Mesendoderm (in vitro differentiated cells): ENCODE data around the gene MMP20.

Source experiments
- DNase-seq: peaks from one replicate; pipeline ENCODE4 v3.0.0; 2013
- H2AK5ac ChIP-seq: 2 replicates; pipeline ENCODE4 v1.6.1; 2013; ENCODE audit warnings: low read length, inconsistent platforms
- H2BK120ac ChIP-seq: 2 replicates; pipeline ENCODE4 v1.6.1; 2013; ENCODE audit warnings: low read depth, mild to moderate bottlenecking, low read length, moderate library complexity, mixed read lengths
- H2BK15ac ChIP-seq: replicated peaks from 2 replicates; pipeline ENCODE4 v1.6.1; 2013; ENCODE audit warnings: low read depth, mild to moderate bottlenecking, moderate library complexity
- H2BK5ac ChIP-seq: 2 replicates; pipeline ENCODE4 v1.6.1; 2013; ENCODE audit warnings: low read length, inconsistent platforms
- H3K18ac ChIP-seq: 2 replicates; pipeline ENCODE4 v1.6.1; 2013; ENCODE audit warnings: mild to moderate bottlenecking, low read length, mixed read lengths
- H3K23ac ChIP-seq: one replicate; pipeline ENCODE4 v1.6.1; 2013; ENCODE audit warnings: low read length
- H3K27ac ChIP-seq: 2 replicates; pipeline ENCODE4 v1.5.1; 2013; ENCODE audit warnings: low read depth, mild to moderate bottlenecking, inconsistent platforms, low read length, moderate library complexity
- H3K27me3 ChIP-seq: 2 replicates; pipeline ENCODE4 v1.6.1; 2013; ENCODE audit warnings: low read length, control low read depth, mild to moderate bottlenecking, inconsistent platforms; ENCODE audit not compliant: insufficient read depth, poor library complexity
- H3K36me3 ChIP-seq: 2 replicates; pipeline ENCODE4 v1.6.1; 2013; ENCODE audit warnings: low read length, inconsistent platforms; ENCODE audit not compliant: control insufficient read depth, insufficient read depth
- H3K4ac ChIP-seq: one replicate; pipeline ENCODE4 v1.6.1; 2013; ENCODE audit warnings: low read depth, mild to moderate bottlenecking, low read length, moderate library complexity
- H3K4me1 ChIP-seq: 2 replicates; pipeline ENCODE4 v1.6.1; 2013; ENCODE audit warnings: low read depth, low read length, inconsistent platforms; ENCODE audit not compliant: control insufficient read depth
- H3K4me2 ChIP-seq: 2 replicates; pipeline ENCODE4 v1.6.1; 2013; ENCODE audit warnings: low read length
- H3K4me3 ChIP-seq: 2 replicates; pipeline ENCODE4 v1.5.1; 2013; ENCODE audit warnings: mild to moderate bottlenecking, low read length
- H3K56ac ChIP-seq: one replicate; pipeline ENCODE4 v1.6.1; 2013; ENCODE audit warnings: low read length
- H3K79me1 ChIP-seq: 2 replicates; pipeline ENCODE4 v1.6.1; 2013; ENCODE audit warnings: low read length, inconsistent platforms
- H3K79me2 ChIP-seq: 2 replicates; pipeline ENCODE4 v1.6.1; 2013; ENCODE audit warnings: mild to moderate bottlenecking, low read length; ENCODE audit not compliant: control insufficient read depth, insufficient read depth
- H3K9ac ChIP-seq: 2 replicates; pipeline ENCODE4 v1.6.1; 2013; ENCODE audit warnings: low read length, inconsistent platforms
- H4K5ac ChIP-seq: one replicate; pipeline ENCODE4 v1.6.1; 2013; ENCODE audit warnings: low read length
- H4K8ac ChIP-seq: one replicate; pipeline ENCODE4 v1.6.1; 2013; ENCODE audit warnings: low read depth, mild to moderate bottlenecking, control low read depth, low read length, moderate library complexity
- WGBS: extraction: QIAGEN DNeasy Blood & Tissue Kit; methylation state at CpG from one replicate; pipeline ENCODE4 v1.1.7; 2013; ENCODE audit warnings: low lambda C conversion rate, missing lambda C conversion rate; ENCODE audit not compliant: insufficient coverage; ENCODE audit errors: extremely low coverage; 5-methylcytosine and 5-hydroxymethylcytosine counted together

Gene MMP20

DNA sequence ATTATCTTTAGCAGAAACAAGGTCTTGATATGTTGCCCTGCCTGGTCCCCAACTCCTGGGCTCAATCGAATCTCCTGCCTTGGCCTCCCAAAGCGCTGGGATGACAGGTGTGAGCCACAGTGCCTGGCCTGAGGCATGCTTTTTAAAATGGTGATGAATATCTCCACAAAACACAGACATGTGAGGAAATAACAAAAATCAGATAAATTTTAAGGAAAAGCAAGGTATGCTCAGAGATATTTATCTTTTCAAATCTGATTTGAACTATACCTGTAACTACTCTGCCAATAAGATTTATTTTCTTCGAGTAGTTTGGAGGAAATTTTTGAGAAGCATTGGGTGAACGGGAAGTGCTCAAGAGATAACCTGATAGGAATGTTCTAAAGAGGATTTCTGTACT is 35.9 kb upstream of the MMP20 start:
- WGBS = no CpG with 5 or more reads among the region's 4 CpGs

DNA sequence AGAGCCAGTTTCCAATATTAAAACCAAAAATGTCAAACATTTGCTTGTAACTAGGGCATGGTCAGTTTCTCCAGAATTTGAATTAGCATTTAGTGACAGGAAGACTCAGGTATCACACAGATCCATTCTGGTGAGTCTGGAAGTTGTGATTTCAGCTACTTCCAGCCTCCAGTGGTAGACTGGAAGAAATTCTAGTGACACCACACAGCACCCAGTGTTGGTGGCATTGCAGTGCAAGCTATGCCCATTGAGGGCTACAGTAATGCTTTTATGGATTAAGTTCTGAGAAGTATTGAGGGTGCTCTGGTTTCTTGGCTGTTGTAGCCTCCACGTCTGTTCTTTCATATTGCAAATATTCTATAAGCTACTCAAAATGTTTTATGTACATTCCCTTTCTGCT is 31.4 kb upstream of the MMP20 start:
- Histone ChIP-seq H3K79me1 (no peaks in the 10 kb centered on the region), H3K4ac (no peak overlapping the region), H2BK120ac (no peak overlapping the region), H2BK15ac (no peak overlapping the region), H3K4me3 (no peak overlapping the region), H3K56ac (no peak overlapping the region), H3K4me1 (no peaks in the 10 kb centered on the region), H4K8ac (no peak overlapping the region), H3K23ac (no peak overlapping the region), H3K18ac (no peak overlapping the region), H2AK5ac (no peak overlapping the region), H3K36me3 (no peaks in the 10 kb centered on the region), H3K27me3 (no peaks in the 10 kb centered on the region), H3K9ac (no peak overlapping the region), H4K5ac (no peak overlapping the region), H3K4me2 (no peak overlapping the region), H3K79me2 (no peaks in the 10 kb centered on the region), H3K27ac (no peak overlapping the region), H2BK5ac (no peak overlapping the region)
- WGBS = no CpG with 5 or more reads among the region's 1 CpG
- no peak for DNase-seq

More for the DNA sequence above, 35.9 kb upstream of the MMP20 start:
- Histone ChIP-seq H2BK120ac (no peak overlapping the region), H4K8ac (no peak overlapping the region), H3K4me1 (no peaks in the 10 kb centered on the region), H2AK5ac (no peak overlapping the region), H3K36me3 (no peaks in the 10 kb centered on the region), H3K4me3 (no peak overlapping the region), H3K9ac (no peak overlapping the region), H4K5ac (no peak overlapping the region), H3K4me2 (no peak overlapping the region), H3K4ac (no peak overlapping the region), H3K79me1 (no peaks in the 10 kb centered on the region), H3K79me2 (no peaks in the 10 kb centered on the region), H2BK15ac (no peak overlapping the region), H2BK5ac (no peak overlapping the region), H3K18ac (no peak overlapping the region), H3K27me3 (no peaks in the 10 kb centered on the region), H3K56ac (no peak overlapping the region), H3K23ac (no peak overlapping the region), H3K27ac (no peak overlapping the region)
- no peak for DNase-seq

DNA sequence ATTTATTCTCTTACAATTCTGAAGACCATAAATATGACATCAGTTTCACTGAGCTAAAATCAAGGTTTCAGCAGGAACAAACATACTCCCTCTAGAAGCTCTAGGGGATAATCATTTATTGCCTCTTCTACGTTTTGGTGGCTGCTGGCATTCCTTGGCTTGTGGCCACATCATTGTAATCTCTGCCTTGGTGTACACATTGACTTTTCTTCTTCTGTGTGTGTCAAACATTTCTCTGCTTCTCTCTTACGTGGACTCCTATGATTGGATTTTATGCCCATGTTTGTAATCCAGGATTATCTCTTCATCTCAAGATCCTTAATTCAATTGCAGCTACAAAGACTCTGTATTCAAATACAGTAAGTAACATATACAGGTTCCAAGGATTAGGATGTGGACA is 30.4 kb upstream of the MMP20 start:
- H3K4me3 ChIP-seq = no peak overlapping the region
- H3K56ac ChIP-seq = no peak overlapping the region
- no peak overlapping the region for H2BK120ac ChIP-seq
- no peak overlapping the region for H2BK15ac ChIP-seq
- no peaks in the 10 kb centered on the region for H3K36me3 ChIP-seq
- H3K4ac ChIP-seq = no peak overlapping the region
- H4K8ac ChIP-seq = no peak overlapping the region
- WGBS = no CpG with 5 or more reads among the region's 2 CpGs
- H3K27me3 ChIP-seq = no peaks in the 10 kb centered on the region
- H3K27ac ChIP-seq = no peak overlapping the region
- no peaks in the 10 kb centered on the region for H3K79me1 ChIP-seq
- no peak overlapping the region for H2BK5ac ChIP-seq
- no peak overlapping the region for H4K5ac ChIP-seq
- no peak overlapping the region for H2AK5ac ChIP-seq
- no peak overlapping the region for H3K23ac ChIP-seq
- no peak overlapping the region for H3K9ac ChIP-seq
- DNase-seq = no peak
- H3K18ac ChIP-seq = no peak overlapping the region
- H3K4me2 ChIP-seq = no peak overlapping the region
- no peaks in the 10 kb centered on the region for H3K79me2 ChIP-seq
- H3K4me1 ChIP-seq = no peaks in the 10 kb centered on the region

DNA sequence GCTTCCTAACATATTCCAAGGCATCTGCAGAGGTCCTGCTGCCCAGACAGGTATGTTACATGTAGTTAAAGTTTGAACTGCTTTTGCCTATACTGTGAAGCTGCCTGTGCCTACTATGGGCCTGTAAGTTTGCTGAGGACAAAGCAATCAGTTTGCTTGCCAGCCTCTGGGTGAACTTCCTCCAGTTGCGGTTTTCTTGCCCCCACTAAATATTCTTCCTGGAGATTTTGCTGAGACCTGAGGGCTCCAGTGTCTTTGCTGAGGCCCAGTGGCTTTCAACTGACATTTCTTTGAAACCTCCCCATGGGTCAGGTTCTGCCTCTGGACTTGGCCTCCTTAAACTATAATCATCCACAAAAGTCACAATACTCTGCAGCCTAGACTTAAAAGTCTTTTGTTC is 29.6 kb upstream of the MMP20 start:
- Histone ChIP-seq H3K4me2 (no peak overlapping the region), H3K56ac (no peak overlapping the region)
- no CpG with 5 or more reads among the region's 1 CpG for WGBS

DNA sequence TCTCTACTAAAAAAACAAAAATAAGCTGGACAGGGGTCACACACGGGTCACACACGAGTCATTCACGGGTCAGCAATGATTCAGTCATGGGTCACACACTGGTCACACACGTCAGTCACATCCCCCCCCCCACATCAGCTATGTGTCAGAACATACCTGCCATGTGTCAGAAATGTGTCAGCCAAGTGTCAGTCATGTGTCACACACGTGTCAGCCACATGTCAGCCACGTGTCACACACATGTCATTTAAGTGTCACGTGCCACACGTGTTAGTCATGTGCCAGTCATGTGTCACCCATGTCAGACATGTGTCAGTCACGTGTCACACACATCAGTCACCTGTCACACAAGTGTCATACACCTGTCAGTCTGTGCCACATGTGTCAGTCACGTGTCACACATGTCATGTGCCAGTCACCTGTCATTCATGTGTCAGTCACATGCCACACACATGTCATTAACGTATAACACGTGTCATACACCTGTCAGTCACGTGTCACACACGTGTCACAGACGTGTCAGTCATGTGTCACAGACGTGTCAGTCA is 28.7 kb upstream of the MMP20 start:
- Histone ChIP-seq H3K79me2 (no peaks in the 10 kb centered on the region), H3K23ac (no peak overlapping the region), H3K18ac (no peak overlapping the region), H3K27me3 (no peaks in the 10 kb centered on the region), H3K4me2 (no peak overlapping the region), H3K79me1 (no peaks in the 10 kb centered on the region), H3K4me1 (no peaks in the 10 kb centered on the region), H2BK5ac (no peak overlapping the region), H2BK120ac (no peak overlapping the region), H4K5ac (no peak overlapping the region), H3K4me3 (no peak overlapping the region), H2BK15ac (no peak overlapping the region), H3K56ac (no peak overlapping the region), H3K36me3 (no peaks in the 10 kb centered on the region), H4K8ac (no peak overlapping the region), H3K27ac (no peak overlapping the region), H3K9ac (no peak overlapping the region), H2AK5ac (no peak overlapping the region), H3K4ac (no peak overlapping the region)
- DNase-seq = no peak
- no CpG with 5 or more reads among the region's 16 CpGs for WGBS

More for the DNA sequence above, 29.6 kb upstream of the MMP20 start:
- no peak overlapping the region for H2BK120ac ChIP-seq
- no peak overlapping the region for H3K4ac ChIP-seq
- H3K23ac ChIP-seq = no peak overlapping the region
- no peaks in the 10 kb centered on the region for H3K4me1 ChIP-seq
- H3K27me3 ChIP-seq = no peaks in the 10 kb centered on the region
- no peaks in the 10 kb centered on the region for H3K79me1 ChIP-seq
- no peaks in the 10 kb centered on the region for H3K36me3 ChIP-seq
- no peak overlapping the region for H2BK5ac ChIP-seq
- no peak overlapping the region for H2AK5ac ChIP-seq
- H3K9ac ChIP-seq = no peak overlapping the region
- H4K5ac ChIP-seq = no peak overlapping the region
- H3K18ac ChIP-seq = no peak overlapping the region
- H3K4me3 ChIP-seq = no peak overlapping the region
- H2BK15ac ChIP-seq = no peak overlapping the region
- no peak for DNase-seq
- no peak overlapping the region for H4K8ac ChIP-seq
- no peak overlapping the region for H3K27ac ChIP-seq
- no peaks in the 10 kb centered on the region for H3K79me2 ChIP-seq

DNA sequence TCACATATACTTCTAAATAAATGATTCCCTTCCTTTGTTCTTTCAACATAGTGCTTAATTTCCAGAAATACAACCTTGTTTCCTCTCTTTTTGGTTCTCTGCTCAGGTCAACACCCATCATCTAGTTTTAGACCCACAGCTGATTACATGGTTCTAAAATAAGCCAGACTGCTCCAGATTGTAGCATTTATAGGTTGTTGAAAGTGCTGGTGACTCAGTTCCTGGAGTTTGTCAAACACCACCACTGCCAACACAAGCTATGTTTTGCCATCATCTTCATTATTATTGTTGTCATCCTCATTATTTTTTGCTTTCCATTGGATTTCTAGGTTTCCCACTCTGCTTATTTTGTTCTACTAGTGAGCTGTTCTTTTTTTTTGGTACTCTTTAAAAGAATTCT is 22.3 kb upstream of the MMP20 start:
- H3K27ac ChIP-seq = no peak overlapping the region
- no peak overlapping the region for H3K56ac ChIP-seq
- H3K9ac ChIP-seq = no peak overlapping the region
- no peak overlapping the region for H3K4me3 ChIP-seq
- DNase-seq = no peak
- H2BK5ac ChIP-seq = no peak overlapping the region
- H3K79me2 ChIP-seq = no peaks in the 10 kb centered on the region
- H3K36me3 ChIP-seq = no peaks in the 10 kb centered on the region
- no peak overlapping the region for H2BK15ac ChIP-seq
- no peak overlapping the region for H2AK5ac ChIP-seq
- no peaks in the 10 kb centered on the region for H3K27me3 ChIP-seq
- no peaks in the 10 kb centered on the region for H3K4me1 ChIP-seq
- no peak overlapping the region for H3K4ac ChIP-seq
- no peaks in the 10 kb centered on the region for H3K79me1 ChIP-seq
- no peak overlapping the region for H4K5ac ChIP-seq
- no peak overlapping the region for H3K18ac ChIP-seq
- H2BK120ac ChIP-seq = no peak overlapping the region
- no peak overlapping the region for H3K23ac ChIP-seq
- H3K4me2 ChIP-seq = no peak overlapping the region
- H4K8ac ChIP-seq = no peak overlapping the region
